ENCODE data around the gene FGGY.

FGGY gene

GRCh38 chr1:59266927-59267293 is 30.0 kb upstream of the FGGY start:
- no peak for TF ChIP-seq ZNF114 (tag by site-specific recombination; IDR thresholded peaks at IDR 0.05)
- no peak for TF ChIP-seq ZNF585B (tag by site-specific recombination; IDR thresholded peaks at IDR 0.05)
- no peak for TF ChIP-seq ZNF18 (tag by site-specific recombination; IDR thresholded peaks at IDR 0.05)
- TF ChIP-seq ZNF280C (tag by site-specific recombination; IDR thresholded peaks at IDR 0.05), result no peak
- TF ChIP-seq ATF2 (tag by site-specific recombination; IDR thresholded peaks at IDR 0.05; ENCODE audit: low read depth), result 0 out of 2 replicates have a peak, but pooled peaks have one; percentile 25
- H3K4me3 ChIP-seq (ENCODE audit: low read depth, low read length), result no peak overlapping the region
- POLR2A ChIA-PET, result no interaction called here
- H3K4me1 ChIP-seq (ENCODE audit: control insufficient read depth, insufficient read depth, low read length), result peaks cover 5% of the 10 kb centered on the region
- CTCF ChIA-PET, result no interaction called here
- no peaks in the 10 kb centered on the region for H3K36me3 ChIP-seq (ENCODE audit: control insufficient read depth in 2 of 2, insufficient read depth in 1 of 2, low read length in 2 of 2)
- H3K27ac ChIP-seq (ENCODE audit: extremely low read depth, low read depth, low read length), result no peak overlapping the region
- H3K9me3 ChIP-seq (ENCODE audit: control insufficient read depth, insufficient read depth, low read depth, low read length), result no peaks in the 10 kb centered on the region

- no peak overlapping the region for H3K27ac ChIP-seq (ENCODE audit: extremely low read depth, low read depth, low read length)
- no peak for TF ChIP-seq ZNF843 (tag by site-specific recombination; IDR thresholded peaks at IDR 0.05)
- TF ChIP-seq KLF17 (tag by site-specific recombination; IDR thresholded peaks at IDR 0.05), result no peak
- no peak for TF ChIP-seq ZNF621 (tag by site-specific recombination; IDR thresholded peaks at IDR 0.05)
- no peak for TF ChIP-seq KLF16 (tag by site-specific recombination; IDR thresholded peaks at IDR 0.05)
- TF ChIP-seq ZNF426 (tag by site-specific recombination; IDR thresholded peaks at IDR 0.05), result no peak
- no peak for TF ChIP-seq BCL11B (tag by site-specific recombination; IDR thresholded peaks at IDR 0.05; ENCODE audit: low read depth)
- TF ChIP-seq ZNF558 (tag by site-specific recombination; IDR thresholded peaks at IDR 0.05), result no peak
- TF ChIP-seq ZNF274 (IDR thresholded peaks at IDR 0.05; ENCODE audit: low read length), result no peak
- no peak for TF ChIP-seq ZNF274 (tag by site-specific recombination; IDR thresholded peaks at IDR 0.05; ENCODE audit: borderline replicate concordance)
- no peak for TF ChIP-seq ZNF335 (tag by site-specific recombination; conservative IDR thresholded peaks at IDR 0.05)
- TF ChIP-seq PATZ1 (tag by site-specific recombination; IDR thresholded peaks at IDR 0.05), result no peak
- TF ChIP-seq ZNF571 (tag by site-specific recombination; IDR thresholded peaks at IDR 0.05), result no peak
- no peak for TF ChIP-seq ZNF521 (tag by site-specific recombination; IDR thresholded peaks at IDR 0.05)
- TF ChIP-seq ZFP41 (tag by site-specific recombination; IDR thresholded peaks at IDR 0.05; ENCODE audit: borderline replicate concordance), result no peak
- TF ChIP-seq ZNF2 (tag by site-specific recombination; IDR thresholded peaks at IDR 0.05), result no peak
- peaks cover 5% of the 10 kb centered on the region; the same call in 1 of the 2 replicates for H3K4me1 ChIP-seq (ENCODE audit: control insufficient read depth, insufficient read depth, low read length)
- no peaks in the 10 kb centered on the region for H3K9me3 ChIP-seq (ENCODE audit: control insufficient read depth, insufficient read depth, low read depth, low read length)
- POLR2A ChIA-PET, result no interaction called here
- no peak overlapping the region for H3K4me3 ChIP-seq (ENCODE audit: low read depth, low read length)
- CTCF ChIA-PET, result no interaction called here
- H3K36me3 ChIP-seq (ENCODE audit: control insufficient read depth in 2 of 2, insufficient read depth in 1 of 2, low read length in 2 of 2), result no peaks in the 10 kb centered on the region
Measured at GRCh38 chr1:59268406-59268805, 28.5 kb upstream of the FGGY start.

Data from HEK293 (cell line).